ENCODE data around the gene METRN.
"Not testable (repeated sequence)": the region's sequence is repeated elsewhere in the genome, so short reads cannot be mapped to it uniquely, and the experiment has no call there.

METRN gene

DNA sequence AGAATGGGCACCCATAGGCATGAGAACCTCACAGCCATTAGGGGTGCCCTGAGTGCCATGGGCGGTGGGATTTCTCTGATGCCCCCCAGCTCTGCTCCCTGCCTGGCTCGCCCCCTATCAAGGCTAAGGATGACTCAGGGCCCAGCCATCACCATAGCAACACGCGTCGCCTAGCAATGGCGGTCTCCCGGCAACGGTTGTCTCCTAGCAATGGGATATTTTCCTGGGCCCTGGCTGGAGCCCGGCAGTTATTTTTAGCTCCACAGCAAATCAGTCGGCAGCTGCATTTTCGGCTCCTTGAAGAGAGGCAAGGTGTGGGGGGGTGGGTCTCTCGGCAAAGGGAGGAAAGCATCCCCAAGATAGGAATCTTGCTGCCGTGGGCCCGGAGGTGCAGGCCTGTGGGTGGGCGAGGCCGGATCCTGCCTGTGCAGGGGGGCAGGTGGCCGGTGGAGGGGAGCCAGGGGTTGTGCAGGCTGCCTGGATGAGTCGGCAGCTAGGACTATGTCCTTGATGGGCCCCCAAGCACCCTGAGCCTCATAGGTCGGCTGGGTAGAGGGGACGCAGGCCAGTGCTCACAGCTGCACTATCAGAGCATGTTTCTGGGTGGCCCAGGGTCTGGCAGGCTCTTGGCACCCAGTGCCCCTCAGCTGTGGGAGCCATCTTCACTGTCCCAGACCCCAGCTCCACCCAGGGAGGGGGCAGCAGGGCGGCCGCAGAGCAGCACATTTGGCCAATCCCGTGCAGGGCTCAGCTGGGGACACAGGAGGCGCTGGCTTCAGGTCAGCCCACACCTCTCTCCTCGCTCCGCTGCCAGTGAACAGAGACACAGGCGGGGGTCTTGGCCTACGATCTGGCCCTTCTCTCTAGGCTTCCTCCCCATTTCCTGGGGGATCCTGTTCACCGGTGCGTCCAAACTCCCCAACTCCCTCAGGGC is 5.1 kb upstream of the METRN start:
- DNase-seq (ENCODE audit: low read depth), result no peak

DNA sequence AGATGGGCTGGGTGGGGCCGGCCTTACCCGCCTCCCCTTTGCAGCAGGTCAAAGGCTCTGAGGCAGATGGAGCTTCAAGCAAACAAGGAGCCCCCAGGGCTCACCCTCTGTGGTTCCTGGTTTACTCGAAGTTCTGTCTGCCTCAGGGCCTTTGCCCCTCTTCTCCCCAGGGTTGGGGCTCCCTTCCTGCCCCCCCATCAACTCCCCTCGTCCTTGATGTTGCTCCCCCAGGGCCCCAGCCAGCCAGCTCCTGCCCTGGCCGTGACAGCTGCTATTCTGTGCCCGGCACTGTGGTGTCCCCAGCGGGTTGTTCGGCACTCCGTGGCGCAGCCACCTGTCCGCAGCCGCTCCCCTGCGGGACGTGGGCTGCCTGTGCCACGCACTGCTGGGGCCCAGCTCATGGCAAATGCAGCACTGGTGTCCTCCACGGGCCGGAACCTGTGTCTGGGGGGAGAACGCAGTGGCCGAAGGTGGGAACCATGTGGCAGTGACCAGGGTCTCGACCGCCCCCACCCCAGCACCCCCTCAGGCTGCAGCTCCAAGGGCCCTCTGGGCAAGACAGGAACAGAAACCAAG is 4.3 kb upstream of the METRN start:
- DNase-seq (ENCODE audit: low read depth), result no peak

DNA sequence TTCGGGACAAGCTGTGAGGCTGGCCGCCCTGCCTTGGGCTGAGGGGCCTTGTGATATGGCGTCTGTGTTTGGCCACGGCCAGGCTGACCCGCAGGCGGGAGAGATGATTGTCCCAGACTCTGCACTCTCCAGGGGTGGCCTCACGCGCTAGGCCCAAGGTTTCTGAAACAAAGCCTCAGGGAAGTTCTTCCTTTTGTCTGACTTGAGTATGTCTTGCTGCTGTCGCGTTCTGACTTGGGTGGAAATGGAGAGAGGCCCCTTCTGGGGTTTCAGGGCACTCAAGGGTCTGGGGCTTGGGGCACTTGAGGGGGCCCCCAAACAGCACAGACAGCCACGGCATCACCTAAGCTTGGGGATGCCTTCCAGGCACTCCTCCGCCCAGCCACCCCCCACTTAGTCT is 3.8 kb upstream of the METRN start:
- no peak for DNase-seq (ENCODE audit: low read depth)

DNA sequence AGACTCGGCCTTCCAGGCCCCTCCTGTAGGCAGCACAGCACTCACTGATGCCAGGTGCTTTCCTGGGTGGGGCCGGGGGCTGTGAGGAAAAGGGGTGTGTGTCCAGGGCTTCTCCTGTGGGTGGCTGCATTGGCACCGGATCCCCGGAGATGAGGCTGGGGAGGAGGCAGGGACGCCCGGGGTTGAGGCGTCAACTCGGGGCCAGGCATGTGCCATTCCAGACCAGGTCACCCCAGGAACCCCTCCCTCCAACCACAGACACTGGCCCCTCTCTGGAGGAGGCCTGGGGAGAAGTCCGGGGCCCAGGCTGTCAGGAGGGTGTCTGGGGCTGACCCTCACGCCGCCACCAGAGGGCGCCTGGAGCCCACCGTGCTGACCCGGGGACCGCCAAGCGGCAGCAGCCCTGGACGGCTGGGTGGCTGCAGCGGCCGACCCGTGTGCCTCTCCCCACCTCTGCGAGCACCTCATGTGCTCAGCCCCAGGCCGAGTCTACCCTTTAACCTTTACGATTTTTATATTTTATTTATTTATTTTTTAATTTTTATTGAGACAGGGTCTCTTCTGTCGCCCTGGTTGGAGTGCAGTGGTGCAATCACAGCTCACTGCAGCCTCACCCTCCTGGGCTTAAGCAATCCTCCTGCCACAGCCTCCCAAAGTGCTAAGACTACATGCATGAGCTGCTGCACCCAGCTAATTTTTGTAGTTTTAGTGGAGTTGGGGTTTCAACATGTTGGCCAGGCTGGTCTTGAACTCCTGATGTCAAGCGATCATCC is 3.2 kb upstream of the METRN start:
- peak; percentile 64 for DNase-seq (ENCODE audit: low read depth)

DNA sequence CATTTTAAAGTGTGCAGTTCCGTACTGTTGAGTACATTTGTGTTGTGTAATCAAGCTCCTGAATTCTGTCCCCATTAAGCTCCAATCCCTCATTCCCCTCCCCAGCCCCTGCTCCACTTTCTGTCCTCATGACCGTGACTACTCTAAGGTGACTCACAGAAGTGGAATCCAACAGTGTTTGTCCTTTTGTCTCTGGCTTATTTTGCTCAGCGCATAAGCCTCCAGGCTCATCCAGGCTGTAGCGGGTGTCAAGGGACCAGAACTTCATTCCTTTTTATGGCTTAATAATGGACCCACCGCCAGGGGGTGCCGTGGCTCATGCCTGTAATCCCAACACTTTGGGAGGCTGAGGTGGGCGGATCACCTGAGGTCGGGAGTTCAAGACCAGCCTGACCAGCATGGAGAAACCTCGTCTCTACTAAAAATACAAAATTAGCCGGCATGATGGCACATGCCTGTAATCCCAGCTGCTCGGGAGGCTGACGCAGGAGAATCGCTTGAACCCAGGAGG is 2.1 kb upstream of the METRN start:
- DNase-seq (ENCODE audit: low read depth), result not testable (repeated sequence)

- no peak for DNase-seq (ENCODE audit: low read depth)
Observed at GRCh38 chr16:714079-714478, 839 bp upstream of the METRN start.

GRCh38 chr16:715477-716199 is 720 bp downstream of the METRN start:
- no peak for DNase-seq (ENCODE audit: low read depth)

DNA sequence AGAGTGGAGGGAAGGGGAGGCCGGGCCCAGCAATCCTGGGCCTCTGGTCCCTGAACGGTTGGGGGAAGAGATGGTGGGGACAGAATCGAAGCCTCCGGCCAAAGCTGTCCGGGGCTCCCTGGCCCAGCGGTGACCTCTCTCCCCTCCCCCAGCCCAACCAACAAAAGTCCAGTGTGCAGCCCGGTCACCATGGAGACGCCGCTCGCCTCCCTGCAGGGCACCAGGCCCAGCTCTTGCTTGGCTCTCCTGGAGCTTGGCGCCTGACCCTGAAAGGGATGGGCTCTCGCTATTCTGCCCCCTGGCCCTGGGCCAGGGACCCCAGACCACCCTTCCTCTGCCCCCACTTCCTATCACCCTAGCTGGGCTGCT is 1.3 kb downstream of the METRN start:
- DNase-seq (ENCODE audit: low read depth), result no peak

GRCh38 chr16:716768-717325 is 1.9 kb downstream of the METRN start:
- DNase-seq (ENCODE audit: low read depth), result no peak

DNA sequence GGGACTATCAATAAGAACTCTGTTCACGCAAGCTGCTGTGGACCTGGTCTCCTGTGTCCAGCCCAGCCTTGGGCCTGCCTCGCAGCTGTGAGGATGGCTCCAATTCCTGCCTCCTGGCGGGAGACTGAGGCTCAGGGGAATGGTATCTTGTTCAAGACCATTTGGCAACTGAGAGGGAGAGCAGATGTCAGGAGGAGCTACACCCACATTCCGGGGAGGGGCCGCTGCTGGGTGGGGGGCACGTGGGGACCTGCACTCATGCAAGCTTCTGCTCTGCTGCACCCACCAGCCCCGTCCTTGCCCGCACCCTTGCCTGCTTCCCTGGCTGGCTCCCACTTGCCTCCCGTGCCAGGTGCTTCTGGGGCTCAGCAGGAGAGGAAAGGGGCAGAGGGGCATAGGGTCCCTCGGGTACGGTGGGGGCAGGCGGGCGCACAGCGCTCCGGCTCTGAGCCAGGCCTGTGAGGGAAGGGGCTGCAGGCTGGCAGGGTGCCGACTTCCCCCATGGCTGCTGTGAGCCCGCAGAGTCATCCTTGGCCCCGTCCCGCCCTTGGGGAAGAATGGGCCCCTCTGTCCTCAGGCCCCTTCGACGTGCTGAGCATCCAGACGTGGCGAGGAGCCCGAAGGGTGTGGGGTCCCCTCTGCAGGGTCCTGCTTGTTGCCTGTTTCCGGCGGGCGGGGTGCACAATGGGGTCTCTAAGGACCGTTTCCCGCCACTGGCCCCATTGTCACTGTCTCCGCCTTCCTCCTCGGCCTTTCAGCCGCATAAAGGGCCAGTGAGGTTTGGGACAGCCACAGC is 2.7 kb downstream of the METRN start:
- no peak for DNase-seq (ENCODE audit: low read depth)

DNA sequence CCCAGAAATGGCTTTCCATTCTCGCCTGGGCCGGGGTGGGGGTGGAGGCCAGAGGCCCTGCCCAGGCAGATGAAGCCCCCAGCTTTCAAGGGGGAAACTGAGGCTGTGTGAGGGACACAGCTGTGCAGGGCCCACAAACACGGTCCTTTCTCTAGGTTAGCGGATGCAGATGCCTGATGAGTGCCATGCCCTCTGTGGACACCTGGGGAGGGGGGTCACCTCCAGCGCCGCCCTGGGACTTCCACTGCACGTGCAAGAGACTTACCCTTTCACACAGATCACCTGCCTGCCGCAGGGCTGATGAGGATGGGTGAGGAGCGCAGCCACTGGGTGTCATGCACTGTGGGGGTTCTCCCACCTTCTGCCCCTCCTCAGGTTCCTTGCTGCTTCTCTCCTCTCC is 3.5 kb downstream of the METRN start:
- DNase-seq (ENCODE audit: low read depth), result no peak

DNA sequence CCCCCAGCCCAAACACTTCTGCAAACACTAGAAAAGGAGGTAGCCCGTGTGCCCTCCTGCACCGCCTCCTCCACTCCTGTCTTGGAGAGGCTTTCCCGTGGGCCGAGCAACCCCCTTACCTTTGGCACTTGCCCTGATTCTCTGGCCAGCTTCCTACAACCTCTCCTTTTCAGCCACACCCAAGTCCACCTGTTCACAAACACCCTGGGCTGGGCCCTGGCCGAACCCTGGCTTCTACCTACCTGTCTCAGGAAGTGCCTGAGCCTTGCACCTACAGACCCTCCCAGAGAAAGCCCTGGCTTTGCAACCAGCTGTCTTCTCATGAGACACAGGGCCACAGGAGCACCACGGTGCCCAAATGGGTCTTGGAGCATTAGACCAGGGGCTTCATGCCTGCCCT is 4.0 kb downstream of the METRN start:
- DNase-seq (ENCODE audit: low read depth), result no peak

GRCh38 chr16:719815-720446 is 5.0 kb downstream of the METRN start:
- DNase-seq (ENCODE audit: low read depth), result no peak

DNA sequence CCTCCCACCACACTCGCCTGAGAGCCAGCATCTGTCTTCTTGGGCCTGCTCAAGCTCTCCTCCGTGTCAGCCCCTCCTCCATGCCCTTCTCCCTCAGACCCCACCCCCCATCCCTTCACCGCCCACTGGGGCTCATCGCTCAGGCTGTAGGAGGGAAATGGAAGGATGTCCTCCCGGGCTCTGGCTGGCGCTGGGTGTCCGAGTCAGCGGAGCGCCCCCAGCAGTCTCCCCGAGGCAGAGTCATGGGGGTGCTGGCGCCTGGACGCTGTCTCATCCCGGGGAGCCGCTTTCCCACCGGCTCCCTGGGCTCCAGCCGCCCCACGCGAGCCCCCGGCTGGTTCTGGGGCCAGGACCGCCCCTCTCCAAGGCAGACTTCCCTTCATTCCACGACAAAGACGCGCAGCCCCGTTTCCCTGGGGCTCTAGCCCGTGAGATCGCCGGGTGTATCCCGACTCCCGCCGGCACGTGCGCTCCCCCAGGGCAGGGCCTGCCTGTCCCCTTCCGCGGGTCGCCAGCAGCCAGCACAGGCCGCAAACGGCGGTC is 5.6 kb downstream of the METRN start:
- DNase-seq (ENCODE audit: low read depth), result no peak

- DNase-seq (ENCODE audit: low read depth), result no peak
Observed at GRCh38 chr16:720990-721764, 6.3 kb downstream of the METRN start, which contains the start of gene ANTKMT. TSS of gene ANTKMT (plus strand) at chr16:721146. CDS start at chr16:721275, 129 bp downstream.

DNA sequence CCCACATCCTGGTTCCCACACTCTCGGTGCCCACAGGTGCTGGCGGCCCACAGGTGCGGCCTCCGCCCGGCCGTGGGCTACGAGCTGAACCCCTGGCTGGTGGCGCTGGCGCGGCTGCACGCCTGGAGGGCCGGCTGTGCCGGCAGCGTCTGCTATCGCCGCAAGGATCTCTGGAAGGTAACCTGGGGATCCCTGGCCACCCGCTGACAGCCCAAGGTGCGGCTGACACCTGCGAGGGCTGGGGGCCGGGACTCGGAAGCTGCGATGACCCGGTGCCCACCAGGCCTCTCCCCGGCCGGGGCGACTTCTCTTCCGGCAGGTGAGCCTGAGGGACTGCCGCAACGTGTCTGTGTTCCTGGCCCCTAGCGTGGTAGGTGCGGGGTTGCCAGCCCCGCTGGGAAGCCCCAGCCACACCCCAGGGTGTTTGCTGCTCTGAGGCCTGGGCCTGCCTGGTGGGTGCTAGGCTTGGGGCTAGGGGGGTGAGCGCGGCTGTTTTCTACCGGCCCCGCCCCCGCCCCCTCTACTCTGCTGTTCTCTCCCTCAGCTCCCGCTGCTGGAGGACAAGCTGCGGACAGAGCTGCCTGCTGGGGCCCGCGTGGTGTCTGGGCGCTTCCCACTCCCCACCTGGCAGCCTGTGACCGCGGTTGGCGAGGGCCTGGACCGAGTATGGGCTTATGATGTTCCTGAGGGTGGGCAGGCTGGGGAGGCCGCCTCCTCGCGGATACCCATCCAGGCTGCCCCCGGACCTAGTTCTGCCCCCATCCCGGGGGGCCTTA is 7.0 kb downstream of the METRN start:
- no peak for DNase-seq (ENCODE audit: low read depth)

GRCh38 chr16:722835-723633 is 8.1 kb downstream of the METRN start:
- no peak for DNase-seq (ENCODE audit: low read depth)

DNA sequence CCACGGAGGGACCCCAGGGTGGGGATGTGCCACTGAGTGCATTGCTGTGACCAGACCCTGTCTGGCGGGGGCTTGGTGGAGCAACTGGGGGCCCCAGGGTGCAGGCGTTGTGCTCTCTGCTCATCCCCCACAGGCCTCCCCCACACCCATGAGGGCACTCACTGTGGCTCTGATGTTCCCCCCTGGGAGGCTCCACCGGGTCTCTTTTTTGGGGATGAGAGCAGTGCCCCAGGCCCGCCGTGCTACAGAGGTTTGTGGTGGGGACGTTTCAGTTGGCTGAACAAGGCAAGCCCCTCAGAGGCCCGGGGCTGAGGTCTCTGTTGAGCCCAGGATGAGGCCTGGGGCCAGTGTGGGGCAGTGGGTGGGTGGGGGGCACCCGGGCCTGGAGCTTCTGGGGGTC is 8.8 kb downstream of the METRN start:
- no peak for DNase-seq (ENCODE audit: low read depth)

Data from stimulated activated CD8-positive, alpha-beta memory T cell treated with anti-CD3 and anti-CD28 coated beads, Interleukin-12 subunit alpha, Interleukin-12 subunit beta, amount 100 ng/mL, for 1 hour (primary cell).